ENCODE results near the gene KLHDC8A.
"Not testable (repeated sequence)": the region's sequence is repeated elsewhere in the genome, so short reads cannot be mapped to it uniquely, and the experiment has no call there.

KLHDC8A gene, protein sequence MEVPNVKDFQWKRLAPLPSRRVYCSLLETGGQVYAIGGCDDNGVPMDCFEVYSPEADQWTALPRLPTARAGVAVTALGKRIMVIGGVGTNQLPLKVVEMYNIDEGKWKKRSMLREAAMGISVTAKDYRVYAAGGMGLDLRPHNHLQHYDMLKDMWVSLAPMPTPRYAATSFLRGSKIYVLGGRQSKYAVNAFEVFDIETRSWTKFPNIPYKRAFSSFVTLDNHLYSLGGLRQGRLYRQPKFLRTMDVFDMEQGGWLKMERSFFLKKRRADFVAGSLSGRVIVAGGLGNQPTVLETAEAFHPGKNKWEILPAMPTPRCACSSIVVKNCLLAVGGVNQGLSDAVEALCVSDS

GRCh38 chr1:205356440-205357139 lies at the start of gene KLHDC8A:
Gene KLHDC8A (minus strand): TSS chr1:205356922. CDS start chr1:205343604, 13,318 bp downstream.
- Mint-ChIP-seq H3K27ac (no peak within 1 kb of the TSS), H3K9me3 (ENCODE audit: low read depth) (no peaks in the 10 kb centered on the region), H3K36me3 (no peaks in the 10 kb centered on the region), H3K27me3 (peaks cover 10% of the 10 kb centered on the region), H3K4me1 (ENCODE audit: low read depth) (no peaks in the 10 kb centered on the region), H3K4me3 (no peak within 1 kb of the TSS)

DNA sequence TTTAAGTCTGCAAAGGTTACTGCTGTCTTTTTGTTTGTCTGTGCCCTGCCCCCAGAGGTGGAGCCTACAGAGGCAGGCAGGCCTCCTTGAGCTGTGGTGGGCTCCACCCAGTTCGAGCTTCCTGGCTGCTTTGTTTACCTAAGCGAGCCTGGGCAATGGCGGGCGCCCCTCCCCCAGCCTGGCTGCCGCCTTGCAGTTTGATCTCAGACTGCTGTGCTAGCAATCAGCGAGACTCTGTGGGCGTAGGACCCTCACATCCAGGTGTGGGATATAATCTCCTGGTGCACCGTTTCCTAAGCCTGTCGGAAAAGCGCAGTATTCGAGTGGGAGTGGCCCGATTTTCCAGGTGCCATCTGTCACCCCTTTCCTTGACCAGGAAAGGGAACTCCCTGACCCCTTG lies 49.5 kb upstream of the KLHDC8A start:
- H3K36me3 Mint-ChIP-seq; H3K27me3 Mint-ChIP-seq; H3K4me1 Mint-ChIP-seq (ENCODE audit: low read depth); H3K4me3 Mint-ChIP-seq; H3K9me3 Mint-ChIP-seq (ENCODE audit: low read depth); H3K27ac Mint-ChIP-seq: not testable (repeated sequence)

GRCh38 chr1:205404484-205404883 lies 47.8 kb upstream of the KLHDC8A start:
- H3K27ac Mint-ChIP-seq; H3K27me3 Mint-ChIP-seq; H3K4me3 Mint-ChIP-seq; H3K4me1 Mint-ChIP-seq (ENCODE audit: low read depth); H3K9me3 Mint-ChIP-seq (ENCODE audit: low read depth); H3K36me3 Mint-ChIP-seq: not testable (repeated sequence)

DNA sequence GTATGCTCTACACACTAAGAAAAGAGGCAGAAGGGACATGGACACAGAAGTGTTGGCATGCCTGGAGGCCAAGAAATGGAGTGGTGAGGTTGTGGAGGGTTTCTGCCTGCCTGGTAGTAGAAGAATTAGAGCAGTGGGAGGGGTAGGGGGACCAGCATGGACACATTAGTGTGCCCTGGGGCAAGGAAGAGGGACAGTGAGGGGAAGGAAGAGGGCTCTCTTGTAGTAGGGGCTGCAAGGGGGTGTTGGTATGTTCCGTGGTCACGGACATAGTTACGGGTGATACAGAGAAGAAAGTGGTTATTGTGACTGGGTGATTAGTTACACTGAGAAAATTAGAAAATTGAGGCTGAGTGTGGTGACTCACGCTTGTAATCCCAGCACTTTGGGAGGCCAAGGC lies 41.9 kb upstream of the KLHDC8A start:
- Mint-ChIP-seq H3K4me3 (no peak overlapping the region), H3K4me1 (ENCODE audit: low read depth) (no peaks in the 10 kb centered on the region), H3K27ac (no peak overlapping the region), H3K9me3 (ENCODE audit: low read depth) (no peaks in the 10 kb centered on the region), H3K27me3 (peaks cover 5% of the 10 kb centered on the region), H3K36me3 (no peaks in the 10 kb centered on the region)

DNA sequence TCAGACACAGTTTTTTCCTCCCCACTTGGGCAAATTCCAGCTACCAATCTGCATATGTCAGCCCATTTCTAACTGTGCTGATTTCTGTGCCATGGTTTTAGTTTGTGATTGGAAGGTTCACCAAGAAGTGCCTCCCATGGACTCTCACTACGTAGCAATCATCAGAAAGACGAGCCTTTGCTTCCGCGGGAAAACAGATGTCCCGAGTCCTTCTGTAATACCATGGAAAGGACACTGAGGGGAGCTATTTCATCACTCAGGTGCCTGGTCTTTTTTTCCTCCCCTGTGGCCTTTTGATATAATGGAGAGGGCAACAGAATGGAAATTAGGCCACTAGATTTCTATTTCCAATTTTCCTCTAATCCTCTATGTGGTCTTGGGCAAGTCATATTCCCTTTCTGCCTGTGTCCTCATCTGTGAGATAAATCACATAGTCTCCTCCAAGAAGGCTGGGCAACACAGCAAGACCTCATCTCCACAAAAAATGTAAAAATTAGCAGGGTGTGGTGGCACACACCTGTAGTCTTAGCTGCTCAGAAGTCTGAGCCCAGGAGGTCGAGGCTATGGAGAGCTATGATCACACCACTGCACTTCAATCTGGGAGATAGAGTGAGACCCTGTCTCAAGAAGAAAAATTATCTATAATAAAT lies 40.4 kb upstream of the KLHDC8A start:
- no peak overlapping the region for H3K4me3 Mint-ChIP-seq
- no peaks in the 10 kb centered on the region for H3K9me3 Mint-ChIP-seq (ENCODE audit: low read depth)
- no peak overlapping the region for H3K27ac Mint-ChIP-seq
- no peaks in the 10 kb centered on the region for H3K36me3 Mint-ChIP-seq
- peaks cover 9% of the 10 kb centered on the region for H3K27me3 Mint-ChIP-seq
- H3K4me1 Mint-ChIP-seq (ENCODE audit: low read depth) = no peaks in the 10 kb centered on the region

- no peaks in the 10 kb centered on the region for H3K4me1 Mint-ChIP-seq (ENCODE audit: low read depth)
- no peaks in the 10 kb centered on the region for H3K9me3 Mint-ChIP-seq (ENCODE audit: low read depth)
- no peak overlapping the region for H3K27ac Mint-ChIP-seq
- H3K27me3 Mint-ChIP-seq = peaks cover 15% of the 10 kb centered on the region
- H3K4me3 Mint-ChIP-seq = no peak overlapping the region
- no peaks in the 10 kb centered on the region for H3K36me3 Mint-ChIP-seq
These were observed 38.9 kb upstream of the KLHDC8A start for GRCh38 chr1:205395616-205396015.

GRCh38 chr1:205392650-205393049 lies 35.9 kb upstream of the KLHDC8A start:
- peaks cover 18% of the 10 kb centered on the region for H3K27me3 Mint-ChIP-seq
- no peak overlapping the region for H3K27ac Mint-ChIP-seq
- H3K4me3 Mint-ChIP-seq = no peak overlapping the region
- H3K9me3 Mint-ChIP-seq (ENCODE audit: low read depth) = no peaks in the 10 kb centered on the region
- no peaks in the 10 kb centered on the region for H3K36me3 Mint-ChIP-seq
- H3K4me1 Mint-ChIP-seq (ENCODE audit: low read depth) = no peaks in the 10 kb centered on the region

DNA sequence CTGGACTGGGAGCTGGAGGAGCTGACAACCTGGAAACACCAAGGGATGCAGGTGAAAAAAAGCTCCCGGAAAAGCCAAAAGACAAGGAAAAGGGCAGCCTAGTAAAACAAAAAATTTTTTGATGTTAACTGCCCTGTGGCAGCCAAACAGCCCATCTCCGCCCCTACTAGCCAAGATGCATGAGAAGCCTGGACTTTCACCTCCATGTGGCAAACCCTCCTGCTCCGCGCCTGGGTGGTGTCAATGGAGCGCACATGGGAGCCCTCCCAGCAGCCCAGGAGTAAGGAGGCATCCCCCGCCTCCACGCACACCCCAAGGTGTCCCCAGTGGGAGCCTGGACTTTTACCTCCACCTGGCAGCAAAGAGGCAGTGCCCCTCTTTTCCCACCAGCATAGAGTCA lies 34.7 kb upstream of the KLHDC8A start:
- H3K9me3 Mint-ChIP-seq (ENCODE audit: low read depth) = no peaks in the 10 kb centered on the region
- no peaks in the 10 kb centered on the region for H3K36me3 Mint-ChIP-seq
- no peak overlapping the region for H3K27ac Mint-ChIP-seq
- no peak overlapping the region for H3K4me3 Mint-ChIP-seq
- peaks cover 18% of the 10 kb centered on the region for H3K27me3 Mint-ChIP-seq
- H3K4me1 Mint-ChIP-seq (ENCODE audit: low read depth) = no peaks in the 10 kb centered on the region

- Mint-ChIP-seq H3K27ac (no peak overlapping the region), H3K27me3 (peaks cover 14% of the 10 kb centered on the region), H3K4me3 (no peak overlapping the region), H3K36me3 (no peaks in the 10 kb centered on the region), H3K4me1 (ENCODE audit: low read depth) (no peaks in the 10 kb centered on the region), H3K9me3 (ENCODE audit: low read depth) (no peaks in the 10 kb centered on the region)
These were observed 31.1 kb upstream of the KLHDC8A start for GRCh38 chr1:205387845-205388244.

GRCh38 chr1:205382990-205383389 lies 26.3 kb upstream of the KLHDC8A start:
- H3K9me3 Mint-ChIP-seq (ENCODE audit: low read depth); H3K27ac Mint-ChIP-seq; H3K4me1 Mint-ChIP-seq (ENCODE audit: low read depth); H3K36me3 Mint-ChIP-seq; H3K4me3 Mint-ChIP-seq: not testable (repeated sequence)
- H3K27me3 Mint-ChIP-seq = peaks cover 11% of the 10 kb centered on the region

- Mint-ChIP-seq H3K27ac (no peak overlapping the region), H3K4me1 (ENCODE audit: low read depth) (no peaks in the 10 kb centered on the region), H3K36me3 (peaks cover 2% of the 10 kb centered on the region), H3K9me3 (ENCODE audit: low read depth) (no peaks in the 10 kb centered on the region), H3K27me3 (peaks cover 11% of the 10 kb centered on the region), H3K4me3 (no peak overlapping the region)
These were observed 25.8 kb upstream of the KLHDC8A start for GRCh38 chr1:205382561-205382960.

GRCh38 chr1:205381305-205381704 lies 24.6 kb upstream of the KLHDC8A start:
- peaks cover 2% of the 10 kb centered on the region for H3K36me3 Mint-ChIP-seq
- no peak overlapping the region for H3K27ac Mint-ChIP-seq
- H3K4me3 Mint-ChIP-seq = no peak overlapping the region
- H3K4me1 Mint-ChIP-seq (ENCODE audit: low read depth) = no peaks in the 10 kb centered on the region
- no peaks in the 10 kb centered on the region for H3K9me3 Mint-ChIP-seq (ENCODE audit: low read depth)
- peaks cover 11% of the 10 kb centered on the region for H3K27me3 Mint-ChIP-seq

GRCh38 chr1:205380882-205381281 lies 24.2 kb upstream of the KLHDC8A start:
- no peak overlapping the region for H3K27ac Mint-ChIP-seq
- peaks cover 11% of the 10 kb centered on the region for H3K27me3 Mint-ChIP-seq
- H3K36me3 Mint-ChIP-seq = peaks cover 2% of the 10 kb centered on the region
- no peaks in the 10 kb centered on the region for H3K9me3 Mint-ChIP-seq (ENCODE audit: low read depth)
- peaks cover under 1% of the 10 kb centered on the region for H3K4me1 Mint-ChIP-seq (ENCODE audit: low read depth)
- H3K4me3 Mint-ChIP-seq = no peak overlapping the region

DNA sequence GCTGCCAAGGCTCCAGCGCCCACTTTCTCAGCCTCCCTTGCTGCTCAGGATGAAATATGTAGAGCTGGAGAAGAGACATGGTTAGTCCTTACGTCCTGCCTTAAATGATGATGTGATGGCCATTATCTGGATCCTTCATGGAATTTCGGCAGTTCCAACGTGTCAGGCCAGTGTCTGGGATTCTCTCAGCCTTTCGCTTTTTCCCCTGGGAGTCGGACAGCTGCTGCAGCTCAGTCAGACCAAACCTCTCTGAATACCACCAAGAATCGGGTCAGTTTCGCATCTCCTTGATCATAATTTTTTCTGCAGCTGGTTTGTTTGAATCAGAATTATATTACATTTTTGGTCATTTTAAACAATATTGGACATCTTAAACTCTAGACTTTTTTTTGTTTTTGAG lies 22.3 kb upstream of the KLHDC8A start:
- Mint-ChIP-seq H3K36me3 (peaks cover 2% of the 10 kb centered on the region), H3K4me1 (ENCODE audit: low read depth) (peaks cover 11% of the 10 kb centered on the region), H3K9me3 (ENCODE audit: low read depth) (no peaks in the 10 kb centered on the region), H3K4me3 (no peak overlapping the region), H3K27me3 (peaks cover 10% of the 10 kb centered on the region), H3K27ac (no peak overlapping the region)

GRCh38 chr1:205377355-205377754 lies 20.6 kb upstream of the KLHDC8A start:
- Mint-ChIP-seq H3K9me3 (ENCODE audit: low read depth) (no peaks in the 10 kb centered on the region), H3K27me3 (peaks cover 10% of the 10 kb centered on the region), H3K4me1 (ENCODE audit: low read depth) (peaks cover 18% of the 10 kb centered on the region), H3K27ac (no peak overlapping the region), H3K4me3 (no peak overlapping the region), H3K36me3 (peaks cover 2% of the 10 kb centered on the region)
